IMR-90 (cell line): ENCODE data around the gene SPARC. TPM values are rescaled to one million over a fixed set of nuclear protein-coding genes. Genes with fewer than 3 reads are reported as not detected.
A peak's percentile ranks its signal among the peaks of the same experiment; 100 is the strongest.

ENCODE experiments used
- ATAC-seq: fragments of 200-7000 bp; cut with Tn5 transposase; 2 replicates; pipeline ENCODE4 v1.9.1; 2020; ENCODE audit warnings: low read depth, mild to moderate bottlenecking, moderate library complexity
- BruUV-seq: library from RNA; stranded (reverse); fragments of 400-500 nt; replicated peaks from 2 replicates; lab custom pipeline; 2021; lab: Mats Ljungman, UMichigan
- CTCF ChIA-PET: fragments of 300-600 bp; formaldehyde crosslinking; extraction: SDS; loops from one replicate; lab custom pipeline; 2021; ENCODE audit warnings: antibody characterized with exemption; lab: Yijun Ruan, JAX
- POLR2A ChIA-PET: fragments of 300-600 bp; sonication (Branson Sonifier 250); formaldehyde crosslinking; loops from one replicate; lab custom pipeline; 2022; ENCODE audit warnings: antibody characterized with exemption; ENCODE audit not compliant: unreplicated experiment; lab: Charles Lee
- DNase-seq: peaks from one replicate; pipeline ENCODE4 v3.0.0; 2013
- H2AFZ ChIP-seq: replicated peaks from 2 replicates; pipeline ENCODE3; 2013; ENCODE audit warnings: low read length, mild to moderate bottlenecking; ENCODE audit not compliant: poor library complexity
- H2AK5ac ChIP-seq: 2 replicates; pipeline ENCODE4 v1.6.1; 2013; ENCODE audit warnings: low read depth, low read length, inconsistent platforms
- H2AK9ac ChIP-seq: replicated peaks from 2 replicates; pipeline ENCODE3; 2013; ENCODE audit warnings: mild to moderate bottlenecking, low read depth, low read length, moderate library complexity; ENCODE audit not compliant: poor library complexity
- H2BK120ac ChIP-seq: 2 replicates; pipeline ENCODE4 v1.6.1; 2013; ENCODE audit warnings: low read depth, low read length, inconsistent platforms
- H2BK15ac ChIP-seq: 3 replicates; pipeline ENCODE4 v1.6.1; 2013; ENCODE audit warnings: low read depth, low read length, inconsistent platforms
- H2BK20ac ChIP-seq: 2 replicates; pipeline ENCODE4 v1.6.1; 2013; ENCODE audit warnings: low read depth, mild to moderate bottlenecking, inconsistent platforms, low read length, moderate library complexity
- H2BK5ac ChIP-seq: 2 replicates; pipeline ENCODE4 v1.6.1; 2013; ENCODE audit warnings: mild to moderate bottlenecking, low read depth, low read length, inconsistent platforms; ENCODE audit not compliant: poor library complexity, severe bottlenecking
- H3K14ac ChIP-seq: replicated peaks from 2 replicates; pipeline ENCODE4 v1.6.1; 2013; ENCODE audit warnings: low read depth, low read length, inconsistent platforms
- H3K18ac ChIP-seq: 2 replicates; pipeline ENCODE4 v1.6.1; 2013; ENCODE audit warnings: low read depth, low read length, control low read depth
- H3K23ac ChIP-seq: 2 replicates; pipeline ENCODE4 v1.6.1; 2013; ENCODE audit warnings: low read depth, low read length, inconsistent platforms
- H3K27ac ChIP-seq: 2 replicates; pipeline ENCODE4 v1.5.1; 2013; ENCODE audit warnings: mild to moderate bottlenecking, control low read depth, low read length; ENCODE audit not compliant: insufficient read depth
- H3K27me3 ChIP-seq: 2 replicates; pipeline ENCODE4 v1.6.1; 2013; ENCODE audit warnings: low read length; ENCODE audit not compliant: control insufficient read depth, insufficient read depth
- H3K36me3 ChIP-seq: 2 replicates; pipeline ENCODE4 v1.6.1; 2013; ENCODE audit warnings: low read length, mixed read lengths; ENCODE audit not compliant: control insufficient read depth, insufficient read depth
- H3K4ac ChIP-seq: 2 replicates; pipeline ENCODE4 v1.6.1; 2013; ENCODE audit warnings: low read depth, low read length, inconsistent platforms
- H3K4me1 ChIP-seq: 2 replicates; pipeline ENCODE4 v1.6.1; 2013; ENCODE audit warnings: low read length, mixed read lengths; ENCODE audit not compliant: control insufficient read depth, insufficient read depth
- H3K4me2 ChIP-seq: 2 replicates; pipeline ENCODE4 v1.6.1; 2013; ENCODE audit warnings: low read depth, mild to moderate bottlenecking, control low read depth, low read length, moderate library complexity
- H3K4me3 ChIP-seq: 2 replicates; pipeline ENCODE4 v1.5.1; 2013; ENCODE audit warnings: low read depth, mild to moderate bottlenecking, control low read depth, low read length, moderate library complexity; ENCODE audit not compliant: insufficient read depth
- H3K56ac ChIP-seq: 2 replicates; pipeline ENCODE4 v1.6.1; 2013; ENCODE audit warnings: low read length, inconsistent platforms; ENCODE audit not compliant: insufficient read depth; ENCODE audit errors: extremely low read depth
- H3K79me1 ChIP-seq, 2 experiments: 2 replicates each; pipeline ENCODE4 v1.6.1; 2013; ENCODE audit warnings: low read length in 2 of 2, inconsistent platforms in 1 of 2, low read depth in 1 of 2
- H3K9ac ChIP-seq: 2 replicates; pipeline ENCODE4 v1.6.1; 2013; ENCODE audit warnings: low read depth, low read length, control low read depth
- H3K9me1 ChIP-seq: 2 replicates; pipeline ENCODE4 v1.6.1; 2013; ENCODE audit warnings: low read length, inconsistent platforms; ENCODE audit not compliant: insufficient read depth
- H3K9me3 ChIP-seq: 2 replicates; pipeline ENCODE4 v1.6.1; 2013; ENCODE audit warnings: low read length; ENCODE audit not compliant: control insufficient read depth, insufficient read depth
- H4K20me1 ChIP-seq: 2 replicates; pipeline ENCODE4 v1.6.1; 2013; ENCODE audit warnings: low read length, inconsistent platforms; ENCODE audit not compliant: insufficient read depth
- H4K5ac ChIP-seq: 2 replicates; pipeline ENCODE4 v1.6.1; 2013; ENCODE audit warnings: mild to moderate bottlenecking, low read depth, low read length, control low read depth
- H4K8ac ChIP-seq, 2 experiments: 2 replicates each; pipeline ENCODE4 v1.6.1; 2013; ENCODE audit warnings: low read depth in 2 of 2, low read length in 2 of 2, control low read depth in 1 of 2, inconsistent platforms in 1 of 2
- H4K91ac ChIP-seq: 2 replicates; pipeline ENCODE4 v1.6.1; 2013; ENCODE audit warnings: low read depth, low read length, inconsistent platforms; ENCODE audit not compliant: insufficient read depth
- BHLHE40 ChIP-seq: fragments of 150-350 bp; IDR thresholded peaks from 2 replicates; pipeline ENCODE4 v1.6.1; 2016; ENCODE audit warnings: mild to moderate bottlenecking, low read depth, low read length
- FOS ChIP-seq: fragments of 150-350 bp; IDR thresholded peaks from 2 replicates; pipeline ENCODE4 v1.6.1; 2016; ENCODE audit warnings: low read depth, low read length
- MXI1 ChIP-seq: IDR thresholded peaks from 2 replicates; pipeline ENCODE4 v1.6.1; 2012; ENCODE audit warnings: low read depth, mild to moderate bottlenecking, low read length, moderate library complexity, borderline replicate concordance
- POLR2A ChIP-seq: IDR thresholded peaks from 2 replicates; pipeline ENCODE4 v1.6.1; 2012; ENCODE audit warnings: mild to moderate bottlenecking, low read depth, low read length
- RFX5 ChIP-seq: IDR thresholded peaks from 2 replicates; pipeline ENCODE4 v1.8.0; 2012; ENCODE audit warnings: low read depth, mild to moderate bottlenecking, low read length, moderate library complexity
- WGBS, 2 experiments: methylation state at CpG; one replicate each; pipeline versions ENCODE4 v1.1.5 to v1.1.7; 2013; ENCODE audit warnings: missing lambda C conversion rate in 2 of 2; ENCODE audit not compliant: insufficient read length in 1 of 2; ENCODE audit errors: extremely low coverage in 2 of 2; 5-methylcytosine and 5-hydroxymethylcytosine counted together
- dilution Hi-C: fragments of 300-500 bp; cut with HindIII; formaldehyde crosslinking; loops from one replicate; pipeline ENCODE4 v1.14.3; 2018; ENCODE audit warnings: low sequenced_read_pairs; ENCODE audit not compliant: unreplicated experiment
- in situ Hi-C: fragments of 300-500 bp; cut with MboI; formaldehyde crosslinking; loops from 3 replicates; pipeline ENCODE4 v1.14.3; 2019; ENCODE audit warnings: low sequenced_read_pairs, inconsistent platforms, mixed read lengths
- intact Hi-C: fragments of 100-400 bp; cut with micrococcal nuclease; formaldehyde crosslinking; loops from 2 replicates; pipeline ENCODE4 v1.10.0; 2022
- polyA plus RNA-seq, 3 experiments: library from polyadenylated mRNA; depleted of rRNA; stranded (reverse); fragments of >200 nt; gene quantifications; 2 replicates each; pipeline ENCODE4 v1.2.3, GENCODE V29; 2012; ENCODE audit warnings: low replicate concordance in 1 of 3
- total RNA-seq: library from RNA; depleted of rRNA; stranded (reverse); fragments of >200 nt; gene quantifications from 2 replicates; pipeline ENCODE4 v1.2.3, GENCODE V29; 2012
- TF ChIP-seq, protein P1 (sequence below): fragments of 150-350 bp; IDR thresholded peaks from 2 replicates; pipeline ENCODE4 v1.6.1; 2016; ENCODE audit warnings: low read depth, mild to moderate bottlenecking, low read length, moderate library complexity, borderline replicate concordance

The SPARC gene
- total and polyA plus RNA-seq, 2 of the 4 experiments (the other 2 are of a cell fraction), result 1,186 to 4,692 TPM

DNA sequence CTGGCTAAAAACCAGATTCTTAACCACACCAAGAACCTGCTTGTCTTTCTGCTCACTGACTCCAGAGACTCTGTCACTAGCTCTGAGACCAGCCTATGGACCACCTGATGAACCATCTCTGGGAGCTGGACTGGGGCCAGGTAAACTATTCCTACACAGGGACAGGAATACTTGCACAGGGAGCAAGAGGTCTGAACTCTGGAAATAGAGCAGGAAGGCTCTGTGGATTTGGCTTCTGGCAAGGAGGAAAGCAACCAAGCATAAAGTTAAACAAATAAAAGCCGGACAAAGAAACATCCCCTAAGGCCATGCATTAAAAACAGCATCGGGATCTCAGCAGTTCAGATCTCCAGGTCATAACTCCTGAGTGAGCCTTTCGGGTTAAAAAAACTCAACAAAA lies 5.6 kb upstream of the SPARC start:
- Histone ChIP-seq H4K8ac (peak overlapping the region in 1 of 2 experiments; percentile 43; a peak in 1 of 4 replicates), H2BK5ac (no peak overlapping the region), H3K4me2 (no peak overlapping the region), H4K20me1 (no peaks in the 10 kb centered on the region), H3K56ac (no peak overlapping the region), H3K4me1 (peaks cover 24% of the 10 kb centered on the region), H2BK120ac (peak overlapping the region; percentile 35), H2BK20ac (peak overlapping the region; percentile 57; the same call in 1 of the 2 replicates), H3K18ac (no peak overlapping the region), H3K9me1 (peaks cover 17% of the 10 kb centered on the region), H4K91ac (peak overlapping the region; percentile 9; the same call in 1 of the 2 replicates), H3K27me3 (no peaks in the 10 kb centered on the region), H2AK5ac (0 out of 2 replicates have a peak overlapping the region, but pooled peaks have one; percentile 35), H3K79me1 (peaks cover 8 to 34% of the 10 kb centered on the region in 2 experiments; a peak in 3 of 4 replicates), H3K14ac (peak overlapping the region; percentile 46; the same call in 1 of the 2 replicates), H3K9ac (no peak overlapping the region), H2AK9ac (no peak overlapping the region), H3K23ac (0 out of 2 replicates have a peak overlapping the region, but pooled peaks have one; percentile 16), H3K36me3 (no peaks in the 10 kb centered on the region), H3K4ac (peak overlapping the region; percentile 1; the same call in 1 of the 2 replicates), H2AFZ (no peak overlapping the region), H3K9me3 (no peaks in the 10 kb centered on the region), H2BK15ac (no peak overlapping the region; the same call in 2 of the 3 replicates), H4K5ac (no peak overlapping the region), H3K27ac (no peak overlapping the region), H3K4me3 (no peak overlapping the region)
- no CpG with 5 or more reads among the region's 3 CpGs for WGBS, 2 experiments
- dilution Hi-C loops, result no loop called here
- ATAC-seq, result no peak
- CTCF ChIA-PET, result interaction anchor here (0.5 kb wide), 1 partner anchor 8 kb away, joined by 4 read pairs; no protein-coding TSS in a partner anchor
- in situ Hi-C loops, result no loop called here
- TF ChIP-seq FOS (no peak), RFX5 (no peak), BHLHE40 (no peak), MXI1 (no peak), POLR2A (no peak)
- TF ChIP-seq, protein P1, sequence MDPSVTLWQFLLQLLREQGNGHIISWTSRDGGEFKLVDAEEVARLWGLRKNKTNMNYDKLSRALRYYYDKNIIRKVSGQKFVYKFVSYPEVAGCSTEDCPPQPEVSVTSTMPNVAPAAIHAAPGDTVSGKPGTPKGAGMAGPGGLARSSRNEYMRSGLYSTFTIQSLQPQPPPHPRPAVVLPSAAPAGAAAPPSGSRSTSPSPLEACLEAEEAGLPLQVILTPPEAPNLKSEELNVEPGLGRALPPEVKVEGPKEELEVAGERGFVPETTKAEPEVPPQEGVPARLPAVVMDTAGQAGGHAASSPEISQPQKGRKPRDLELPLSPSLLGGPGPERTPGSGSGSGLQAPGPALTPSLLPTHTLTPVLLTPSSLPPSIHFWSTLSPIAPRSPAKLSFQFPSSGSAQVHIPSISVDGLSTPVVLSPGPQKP, result no peak
- no peak for DNase-seq
- POLR2A ChIA-PET, result no interaction called here
- BruUV-seq, result no TSS peak
- intact Hi-C loops, result no loop called here
